NCI-H446 (cell line): ENCODE measurements around the gene UBR3.
"Not testable (repeated sequence)": the region's sequence is repeated elsewhere in the genome, so short reads cannot be mapped to it uniquely, and the experiment has no call there.

Experiments
- DNase-seq, 2 experiments: peaks; one replicate each; lab custom pipeline; 2025; lab: John Stamatoyannopoulos, UW

UBR3 gene

GRCh38 chr2:169955940-169956339, 128.7 kb downstream of the UBR3 start:
- DNase-seq, result no peak

GRCh38 chr2:169957219-169957618, 130.0 kb downstream of the UBR3 start:
- DNase-seq, result not testable (repeated sequence)

- DNase-seq, result no peak
Measured at GRCh38 chr2:169961911-169962310, 134.7 kb downstream of the UBR3 start.

- no peak for DNase-seq
Measured at GRCh38 chr2:169963786-169964185, 136.5 kb downstream of the UBR3 start.

GRCh38 chr2:169964740-169965139, 137.5 kb downstream of the UBR3 start:
- no peak for DNase-seq

GRCh38 chr2:169965495-169965894, 138.2 kb downstream of the UBR3 start:
- no peak for DNase-seq

- no peak for DNase-seq
Measured at GRCh38 chr2:169966454-169966853, 139.2 kb downstream of the UBR3 start.

- DNase-seq, result no peak
Measured at GRCh38 chr2:169968743-169969142, 141.5 kb downstream of the UBR3 start.

GRCh38 chr2:169975221-169975620, 148.0 kb downstream of the UBR3 start:
- no peak for DNase-seq

- DNase-seq, result no peak
Measured at GRCh38 chr2:169976335-169976851, 149.1 kb downstream of the UBR3 start.

GRCh38 chr2:169977530-169977929, 150.3 kb downstream of the UBR3 start:
- no peak for DNase-seq

GRCh38 chr2:169978402-169979017, 151.3 kb downstream of the UBR3 start:
- DNase-seq, result no peak

- no peak for DNase-seq
Measured at GRCh38 chr2:169979025-169979424, 151.8 kb downstream of the UBR3 start.

- no peak for DNase-seq
Measured at GRCh38 chr2:169980001-169980400, 152.7 kb downstream of the UBR3 start.

- DNase-seq, result no peak
Measured at GRCh38 chr2:169980643-169981042, 153.4 kb downstream of the UBR3 start.

GRCh38 chr2:169982929-169983328, 155.7 kb downstream of the UBR3 start:
- no peak for DNase-seq

GRCh38 chr2:169983506-169983905, 156.3 kb downstream of the UBR3 start:
- DNase-seq, result no peak

GRCh38 chr2:169984145-169984544, 156.9 kb downstream of the UBR3 start:
- DNase-seq, result no peak

- DNase-seq, result no peak
Measured at GRCh38 chr2:169994752-169995151, 167.5 kb downstream of the UBR3 start.

- no peak for DNase-seq
Measured at GRCh38 chr2:169997140-169997887, 170.1 kb downstream of the UBR3 start.

GRCh38 chr2:169999054-169999453, 171.8 kb downstream of the UBR3 start:
- peak; percentile 86 to 90 for DNase-seq

- DNase-seq, result no peak
Measured at GRCh38 chr2:170002096-170002495, 174.8 kb downstream of the UBR3 start.

- DNase-seq, result no peak
Measured at GRCh38 chr2:170005702-170006101, 178.4 kb downstream of the UBR3 start.
